ENCODE data around the gene ADH4. TPM values are rescaled to one million over a fixed set of nuclear protein-coding genes. Genes with fewer than 3 reads are reported as not detected.

Gene ADH4
- total RNA-seq, 1 donor from 2014 or later = 0.96 TPM

GRCh38 chr4:99135541-99136162, 8.4 kb downstream of the ADH4 start:
- Histone ChIP-seq H3K27me3 (no peaks in the 10 kb centered on the region), H3K36me3 (no peaks in the 10 kb centered on the region), H3K4me1 (no peaks in the 10 kb centered on the region), H3K9me3 (no peaks in the 10 kb centered on the region), H3K4me3 (no peak overlapping the region), H3K27ac (no peak overlapping the region)
- intact Hi-C loops (cut with DNase I) = no loop called here
- no peak for TF ChIP-seq CTCF (IDR thresholded peaks at IDR 0.05)
- DNase-seq (ENCODE audit: low spot score in 2 of 2) = no peak

GRCh38 chr4:99134586-99134985, 9.5 kb downstream of the ADH4 start:
- Histone ChIP-seq H3K4me1 (peaks cover 0 to 2% of the 10 kb centered on the region in 2 donors), H3K4me3 (no peak overlapping the region), H3K27ac (no peak overlapping the region), H3K9me3 (no peaks in the 10 kb centered on the region), H3K27me3 (no peaks in the 10 kb centered on the region), H3K36me3 (no peaks in the 10 kb centered on the region)
- TF ChIP-seq CTCF (IDR thresholded peaks at IDR 0.05) = no peak
- intact Hi-C loops (cut with DNase I) = no loop called here
- DNase-seq (ENCODE audit: low spot score in 2 of 2) = no peak

DNA sequence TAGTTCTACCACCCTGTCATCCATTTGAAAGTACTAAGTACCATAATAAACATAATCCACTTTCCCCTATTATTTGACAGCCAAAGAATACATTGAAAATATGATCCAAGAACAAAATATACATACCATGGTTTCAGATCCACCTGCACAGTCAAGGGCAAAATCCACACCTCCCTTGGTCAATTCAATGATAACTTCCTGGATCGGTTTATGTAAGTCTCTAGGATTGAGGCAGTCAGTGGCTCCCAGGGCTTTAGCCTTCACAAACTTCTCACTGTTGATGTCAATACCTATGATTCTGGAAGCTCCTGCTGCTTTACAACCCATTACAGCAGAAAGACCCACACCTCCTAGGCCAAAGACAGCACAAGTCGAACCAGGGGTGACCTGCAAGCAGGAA, 12.7 kb downstream of the ADH4 start:
- no peak overlapping the region for H3K27ac ChIP-seq
- H3K27me3 ChIP-seq = no peaks in the 10 kb centered on the region
- no peaks in the 10 kb centered on the region for H3K36me3 ChIP-seq
- intact Hi-C loops (cut with DNase I) = no loop called here
- H3K4me3 ChIP-seq = no peak overlapping the region
- no peak for DNase-seq (ENCODE audit: low spot score in 2 of 2)
- no peak for TF ChIP-seq CTCF (IDR thresholded peaks at IDR 0.05)
- no peaks in the 10 kb centered on the region for H3K9me3 ChIP-seq
- H3K4me1 ChIP-seq = peaks cover 0 to 2% of the 10 kb centered on the region in 2 donors

DNA sequence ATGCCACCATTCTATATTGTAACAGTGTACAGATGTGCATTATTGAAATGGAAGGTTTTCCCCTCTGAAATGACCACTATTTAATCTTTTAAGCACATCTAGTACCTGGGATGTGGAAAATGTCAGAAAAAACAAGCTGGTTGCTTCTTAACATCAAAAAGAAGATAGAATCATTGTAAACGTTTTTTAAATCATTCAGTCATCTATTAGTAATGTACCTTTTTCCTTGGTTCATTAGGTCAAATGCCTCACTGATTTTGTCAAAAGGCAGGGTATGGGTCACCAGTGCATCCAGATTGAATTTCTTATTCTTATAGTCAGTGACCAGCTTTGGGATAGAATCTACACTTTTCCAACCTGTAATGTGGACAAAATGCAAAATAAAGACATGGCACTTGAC, 17.7 kb downstream of the ADH4 start:
- no peak for TF ChIP-seq CTCF (IDR thresholded peaks at IDR 0.05)
- intact Hi-C loops (cut with DNase I) = no loop called here
- H3K27ac ChIP-seq = no peak overlapping the region
- H3K4me1 ChIP-seq = peaks cover 0 to 2% of the 10 kb centered on the region in 2 donors
- H3K4me3 ChIP-seq = no peak overlapping the region
- H3K27me3 ChIP-seq = no peaks in the 10 kb centered on the region
- DNase-seq (ENCODE audit: low spot score in 2 of 2) = no peak
- H3K36me3 ChIP-seq = no peaks in the 10 kb centered on the region
- H3K9me3 ChIP-seq = no peaks in the 10 kb centered on the region

GRCh38 chr4:99121008-99121407, 23.1 kb downstream of the ADH4 start:
- no peak for DNase-seq (ENCODE audit: low spot score in 2 of 2)
- intact Hi-C loops (cut with DNase I) = no loop called here
- Histone ChIP-seq H3K27me3 (no peaks in the 10 kb centered on the region), H3K4me3 (no peak overlapping the region), H3K27ac (no peak overlapping the region), H3K4me1 (peaks cover 0 to 3% of the 10 kb centered on the region in 2 donors), H3K9me3 (no peaks in the 10 kb centered on the region), H3K36me3 (no peaks in the 10 kb centered on the region)
- TF ChIP-seq CTCF (IDR thresholded peaks at IDR 0.05) = no peak

DNA sequence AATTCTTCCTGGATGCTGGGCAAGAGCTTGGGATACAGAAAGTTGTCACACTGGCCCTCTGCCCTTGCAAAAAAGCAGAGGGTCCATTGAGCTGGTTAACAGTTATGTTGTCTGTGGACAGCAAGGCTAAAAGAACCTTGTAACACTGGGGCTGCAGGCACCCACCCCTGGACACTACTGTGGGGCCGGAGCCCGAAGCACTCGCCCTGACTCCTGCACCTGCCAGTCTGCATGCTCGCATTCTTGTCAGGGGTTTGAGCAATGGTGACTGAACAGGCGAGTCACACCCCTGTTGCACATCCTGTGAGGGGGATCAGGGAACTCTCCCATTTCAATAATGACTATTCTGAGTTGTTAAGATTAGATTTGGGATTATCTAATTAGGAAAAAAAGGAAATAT, 23.6 kb downstream of the ADH4 start:
- Histone ChIP-seq H3K9me3 (no peaks in the 10 kb centered on the region), H3K27ac (no peak overlapping the region), H3K27me3 (no peaks in the 10 kb centered on the region), H3K36me3 (no peaks in the 10 kb centered on the region), H3K4me1 (peaks cover 0 to 3% of the 10 kb centered on the region in 2 donors), H3K4me3 (no peak overlapping the region)
- no peak for TF ChIP-seq CTCF (IDR thresholded peaks at IDR 0.05)
- intact Hi-C loops (cut with DNase I) = no loop called here
- no peak for DNase-seq (ENCODE audit: low spot score in 2 of 2)
